ENCODE measurements around the gene CFAP221. TPM values are rescaled to one million over a fixed set of nuclear protein-coding genes. Genes with fewer than 3 reads are reported as not detected.

Gene CFAP221
- total RNA-seq, 1 experiment from 2014 or later = 0.20 TPM

- H3K18ac ChIP-seq (ENCODE audit: insufficient read length, low read depth, low read length) = no peak overlapping the region
- H2AK5ac ChIP-seq (ENCODE audit: insufficient read length, low read length) = no peak overlapping the region
- no peak overlapping the region for H4K8ac ChIP-seq (replicated peaks; ENCODE audit: insufficient read length, low read depth, low read length)
- no peak overlapping the region for H3T11ph ChIP-seq (ENCODE audit: low read length)
- H3K79me1 ChIP-seq (ENCODE audit: insufficient read depth, low read depth, low read length, poor library complexity, severe bottlenecking) = no peaks in the 10 kb centered on the region
- H3K9me3 ChIP-seq (ENCODE audit: control insufficient read depth, low read depth, low read length) = no peaks in the 10 kb centered on the region
- H2BK12ac ChIP-seq (ENCODE audit: insufficient read length, low read depth, low read length) = no peak overlapping the region
- no peak overlapping the region for H3K4me2 ChIP-seq (ENCODE audit: insufficient read depth, insufficient read length, low read length)
- H3K36me3 Mint-ChIP-seq (ENCODE audit: insufficient read depth in 1 of 3, low read depth in 3 of 3) = peaks cover 0 to 2% (median 0%) of the 10 kb centered on the region in 3 experiments; a peak in 1 of 7 replicates
- no peak overlapping the region for H3K9ac ChIP-seq (ENCODE audit: extremely low read depth, insufficient read length, low read length)
- no peak overlapping the region for H3K4me3 Mint-ChIP-seq
- H3K56ac ChIP-seq (ENCODE audit: insufficient read length, low read depth, low read length) = no peak overlapping the region
- H2BK15ac ChIP-seq (ENCODE audit: low read depth, low read length) = no peak overlapping the region
- peaks cover 8 to 10% of the 10 kb centered on the region in 2 experiments for H3K4me1 Mint-ChIP-seq
- H3K9me3 Mint-ChIP-seq = no peaks in the 10 kb centered on the region
- no peaks in the 10 kb centered on the region for H3K23me2 ChIP-seq (ENCODE audit: insufficient read length, low read depth, low read length, poor library complexity, severe bottlenecking)
- H3K14ac ChIP-seq (ENCODE audit: insufficient read depth, low read length) = no peak overlapping the region
- no peak overlapping the region for H2AFZ ChIP-seq (ENCODE audit: low read length)
- H2BK5ac ChIP-seq (ENCODE audit: insufficient read length, low read length) = no peak overlapping the region
- no CpG with 5 or more reads among the region's 1 CpG for WGBS (ENCODE audit: extremely low coverage, insufficient read length, low lambda C conversion rate)
- no peak overlapping the region for H2BK120ac ChIP-seq (ENCODE audit: low read depth, low read length, poor library complexity, severe bottlenecking)
- DNase-seq = no peak
- H4K20me1 ChIP-seq (ENCODE audit: control insufficient read depth, insufficient read depth, insufficient read length) = no peaks in the 10 kb centered on the region
- no peak overlapping the region for H3K27ac ChIP-seq (ENCODE audit: insufficient read length, low read depth, low read length)
- no peaks in the 10 kb centered on the region for H3K79me2 ChIP-seq (ENCODE audit: insufficient read depth, low read length)
- H2BK20ac ChIP-seq (ENCODE audit: low read depth, low read length, poor library complexity, severe bottlenecking) = no peak overlapping the region
- no peak overlapping the region for H3K27ac Mint-ChIP-seq
- peaks cover 31% of the 10 kb centered on the region for H3K27me3 Mint-ChIP-seq (ENCODE audit: low read depth)
- no peak for TF ChIP-seq CTCF (conservative IDR thresholded peaks at IDR 0.05)
- H3K4me1 ChIP-seq (ENCODE audit: insufficient read depth, low read length) = no peaks in the 10 kb centered on the region
- H3K4ac ChIP-seq (ENCODE audit: low read depth, low read length) = no peak overlapping the region
- no peak overlapping the region for H4K5ac ChIP-seq (ENCODE audit: insufficient read length, low read depth, low read length)
- H3K23ac ChIP-seq (ENCODE audit: insufficient read length, low read depth, low read length) = no peak overlapping the region
- H3K27me3 ChIP-seq (ENCODE audit: insufficient read depth, low read length) = no peaks in the 10 kb centered on the region
- no peak overlapping the region for H4K91ac ChIP-seq (ENCODE audit: insufficient read length, low read depth, low read length)
Observed at GRCh38 chr2:119513832-119514231, 30.4 kb upstream of the CFAP221 start.

All from H9 (cell line).